ENCODE measurements around the gene SORCS1.
"Not testable (repeated sequence)": the region's sequence is repeated elsewhere in the genome, so short reads cannot be mapped to it uniquely, and the experiment has no call there.

The SORCS1 gene

DNA sequence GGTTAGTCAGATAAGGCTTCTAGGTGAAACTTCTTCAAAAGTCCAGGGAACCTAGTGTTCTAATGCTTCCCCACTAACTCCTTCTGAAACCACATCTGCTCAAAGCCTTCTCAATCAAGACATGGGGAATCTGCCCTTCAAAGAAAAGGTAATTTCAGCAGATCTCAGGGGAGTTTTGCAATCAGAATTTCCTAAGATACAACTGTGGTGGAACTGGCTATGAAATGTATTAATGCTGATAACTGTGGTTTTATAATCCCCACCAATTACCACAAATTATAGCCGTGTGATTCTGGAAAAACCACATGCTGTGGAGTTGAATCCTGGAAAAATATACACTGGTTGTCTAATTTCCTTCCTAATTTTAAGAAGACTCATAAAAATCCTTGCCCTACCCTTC, 233.8 kb downstream of the SORCS1 start:
- TF ChIP-seq, protein P1, sequence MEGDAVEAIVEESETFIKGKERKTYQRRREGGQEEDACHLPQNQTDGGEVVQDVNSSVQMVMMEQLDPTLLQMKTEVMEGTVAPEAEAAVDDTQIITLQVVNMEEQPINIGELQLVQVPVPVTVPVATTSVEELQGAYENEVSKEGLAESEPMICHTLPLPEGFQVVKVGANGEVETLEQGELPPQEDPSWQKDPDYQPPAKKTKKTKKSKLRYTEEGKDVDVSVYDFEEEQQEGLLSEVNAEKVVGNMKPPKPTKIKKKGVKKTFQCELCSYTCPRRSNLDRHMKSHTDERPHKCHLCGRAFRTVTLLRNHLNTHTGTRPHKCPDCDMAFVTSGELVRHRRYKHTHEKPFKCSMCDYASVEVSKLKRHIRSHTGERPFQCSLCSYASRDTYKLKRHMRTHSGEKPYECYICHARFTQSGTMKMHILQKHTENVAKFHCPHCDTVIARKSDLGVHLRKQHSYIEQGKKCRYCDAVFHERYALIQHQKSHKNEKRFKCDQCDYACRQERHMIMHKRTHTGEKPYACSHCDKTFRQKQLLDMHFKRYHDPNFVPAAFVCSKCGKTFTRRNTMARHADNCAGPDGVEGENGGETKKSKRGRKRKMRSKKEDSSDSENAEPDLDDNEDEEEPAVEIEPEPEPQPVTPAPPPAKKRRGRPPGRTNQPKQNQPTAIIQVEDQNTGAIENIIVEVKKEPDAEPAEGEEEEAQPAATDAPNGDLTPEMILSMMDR (IDR thresholded peaks at IDR 0.05) = no peak
- no peak for TF ChIP-seq ZFX (IDR thresholded peaks at IDR 0.05; ENCODE audit: borderline replicate concordance)
- H3K27ac ChIP-seq = no peak overlapping the region

DNA sequence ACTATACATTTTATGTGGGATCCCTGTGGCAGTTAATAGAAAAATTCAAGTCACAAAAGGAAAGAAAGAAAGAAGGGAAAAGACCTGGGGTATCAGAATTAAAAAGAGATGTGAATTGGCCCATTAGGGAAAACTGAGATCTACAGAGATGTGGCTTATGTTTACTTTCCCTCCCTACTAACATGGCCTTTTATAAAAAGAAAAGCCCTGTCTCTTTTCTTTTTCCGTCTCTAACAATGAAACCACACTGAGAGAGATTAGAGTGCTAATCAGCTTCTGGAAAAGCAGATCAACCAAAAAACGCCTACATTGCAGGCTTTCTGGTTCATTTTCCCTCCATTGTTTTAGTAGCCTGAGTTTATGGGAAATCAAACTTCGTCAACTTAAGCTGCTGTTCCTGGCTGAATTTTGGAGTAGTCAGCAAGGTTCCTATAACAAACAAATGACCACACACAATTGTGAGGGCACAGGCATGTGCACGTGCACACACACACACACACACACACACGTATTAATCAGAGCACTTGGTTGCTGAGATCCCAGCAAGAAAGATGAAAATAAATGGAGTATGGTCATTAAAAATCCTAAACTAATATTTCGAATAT, 235.1 kb downstream of the SORCS1 start:
- H3K27ac ChIP-seq = no peak overlapping the region
- TF ChIP-seq, protein P1 (IDR thresholded peaks at IDR 0.05) = no peak
- TF ChIP-seq ZFX (IDR thresholded peaks at IDR 0.05; ENCODE audit: borderline replicate concordance) = no peak

DNA sequence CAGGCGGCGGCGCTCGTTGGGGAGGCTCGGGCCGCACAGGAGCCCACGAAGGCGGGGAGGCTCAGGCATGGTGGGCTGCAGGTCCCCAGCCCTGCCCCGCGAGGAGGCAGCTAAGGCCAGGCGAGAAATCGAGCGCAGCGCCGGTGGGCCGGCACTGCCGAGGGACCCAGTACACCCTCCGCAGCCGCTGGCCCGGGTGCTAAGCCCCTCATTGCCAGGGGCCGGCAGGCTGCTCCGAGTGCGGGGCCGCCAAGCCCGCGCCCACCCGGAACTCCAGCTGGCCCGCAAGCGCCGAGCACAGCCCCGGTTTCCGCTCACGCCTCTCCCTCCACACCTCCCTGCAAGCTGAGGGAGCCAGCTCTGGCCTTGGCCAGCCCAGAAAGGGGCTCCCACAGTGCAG, 236.4 kb downstream of the SORCS1 start:
- not testable (repeated sequence) for H3K27ac ChIP-seq

DNA sequence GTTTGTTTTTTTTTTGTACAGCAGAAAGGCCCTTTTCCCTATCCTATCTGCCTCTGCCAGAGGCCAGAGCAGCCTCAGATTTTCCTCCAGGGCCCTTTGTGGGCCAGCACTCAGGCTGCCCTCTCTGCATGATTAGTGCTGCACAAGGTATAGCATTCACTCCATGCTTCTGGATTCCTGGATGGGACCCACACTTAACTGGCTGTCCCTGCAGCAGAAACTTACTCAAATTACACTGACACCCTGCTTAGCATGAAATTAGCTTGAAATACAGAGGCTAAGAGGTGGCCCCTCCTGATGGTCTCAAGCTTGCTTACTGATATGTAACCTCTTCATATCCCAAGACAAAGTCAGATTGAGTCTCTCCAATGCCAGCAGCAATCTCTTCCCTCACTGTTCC, 239.3 kb downstream of the SORCS1 start:
- TF ChIP-seq ZFX (IDR thresholded peaks at IDR 0.05; ENCODE audit: borderline replicate concordance) = no peak
- TF ChIP-seq, protein P1 (IDR thresholded peaks at IDR 0.05) = no peak

DNA sequence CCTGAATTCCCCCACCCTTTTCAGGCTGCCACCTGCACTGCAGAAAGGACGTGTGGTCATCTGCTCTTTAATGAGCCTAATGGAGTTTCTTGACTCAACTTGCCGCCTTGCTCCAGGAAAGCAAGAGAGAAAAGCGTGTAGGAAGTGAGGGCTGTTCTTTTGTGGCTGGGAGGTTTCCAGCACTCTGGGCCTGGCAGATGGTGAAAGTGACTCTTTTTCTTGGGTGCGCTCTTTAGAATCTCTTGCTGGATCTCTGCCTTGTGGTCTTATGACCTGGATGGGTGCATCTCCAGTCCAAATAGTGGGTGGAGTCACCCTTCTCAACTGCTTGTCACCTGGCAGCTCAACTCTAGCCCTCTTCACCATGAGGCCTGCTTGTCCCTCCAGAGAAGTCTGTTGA, 244.0 kb downstream of the SORCS1 start:
- TF ChIP-seq, protein P1 (IDR thresholded peaks at IDR 0.05) = no peak
- no peak for TF ChIP-seq ZFX (IDR thresholded peaks at IDR 0.05; ENCODE audit: borderline replicate concordance)
- H3K27ac ChIP-seq = no peak overlapping the region

More for the DNA sequence above, 239.3 kb downstream of the SORCS1 start:
- H3K27ac ChIP-seq = no peak overlapping the region

DNA sequence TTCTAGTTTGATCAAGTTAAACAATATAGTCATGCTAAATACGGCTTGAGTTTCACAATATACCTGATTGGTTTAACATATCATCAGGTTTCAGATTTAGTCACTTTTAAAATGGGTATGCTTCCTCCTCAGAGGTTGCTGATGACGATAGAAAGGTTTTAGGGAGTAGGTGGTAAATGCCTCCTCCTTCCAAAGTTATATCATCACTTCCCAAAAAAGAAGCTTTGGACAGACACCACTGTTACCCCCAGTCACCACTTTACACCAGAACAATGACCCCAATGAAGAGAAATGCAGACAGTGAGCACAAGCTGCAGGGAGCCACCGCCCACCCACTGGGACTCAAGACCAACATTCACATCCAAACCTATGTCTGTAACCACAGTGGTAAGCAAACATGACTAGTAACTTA, 244.6 kb downstream of the SORCS1 start:
- TF ChIP-seq, protein P1 (IDR thresholded peaks at IDR 0.05) = no peak
- no peak for TF ChIP-seq ZFX (IDR thresholded peaks at IDR 0.05; ENCODE audit: borderline replicate concordance)
- H3K27ac ChIP-seq = no peak overlapping the region

DNA sequence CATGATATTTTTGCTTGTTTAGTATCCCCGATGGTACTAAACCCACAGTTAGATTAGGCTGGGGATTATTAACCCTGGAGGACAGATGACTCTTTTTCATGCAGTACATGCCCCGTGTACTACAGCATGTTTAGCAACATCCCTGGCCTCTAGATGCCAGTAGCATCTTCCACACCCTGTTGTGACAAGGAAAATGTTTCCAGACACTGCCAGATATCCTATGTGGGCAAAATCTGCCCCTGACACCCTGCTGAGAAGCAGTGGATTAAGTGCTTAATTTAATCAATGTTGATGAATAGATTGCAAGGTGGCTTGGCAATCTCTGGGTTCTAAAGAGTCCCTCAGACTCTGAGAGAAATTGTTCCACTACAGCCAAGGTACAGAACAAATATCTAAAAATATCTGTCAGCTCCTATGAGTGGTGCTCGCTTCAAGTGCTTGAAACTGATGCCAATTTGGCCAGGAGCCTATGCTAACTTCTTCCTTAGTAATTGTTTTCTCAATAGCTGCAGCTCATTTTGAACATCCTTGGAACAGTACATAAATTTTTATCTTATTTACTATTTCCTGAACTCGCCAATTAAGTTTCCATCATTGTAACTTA, 247.0 kb downstream of the SORCS1 start:
- TF ChIP-seq ZFX (IDR thresholded peaks at IDR 0.05; ENCODE audit: borderline replicate concordance) = no peak
- TF ChIP-seq, protein P1 (IDR thresholded peaks at IDR 0.05) = no peak
- H3K27ac ChIP-seq = no peak overlapping the region

DNA sequence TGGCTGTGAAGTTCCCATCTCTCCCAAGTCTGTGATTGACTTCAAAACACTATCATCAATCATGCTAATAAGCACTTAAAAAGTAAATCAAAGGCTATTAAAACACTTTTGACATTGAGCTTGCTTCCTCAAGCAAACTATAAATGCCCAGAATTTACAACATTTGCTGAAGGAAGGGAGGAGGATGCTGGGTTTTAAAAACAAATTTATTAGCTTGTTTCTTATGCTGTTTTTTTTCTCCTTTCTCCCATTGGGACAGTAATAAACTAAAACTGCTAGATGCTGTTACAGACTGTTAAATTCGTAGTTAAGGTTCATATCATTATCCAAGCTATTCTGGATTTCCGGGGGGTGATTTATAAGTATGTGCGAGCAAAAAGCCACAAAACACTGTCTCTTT, 250.5 kb downstream of the SORCS1 start:
- TF ChIP-seq ZFX (IDR thresholded peaks at IDR 0.05; ENCODE audit: borderline replicate concordance) = no peak
- TF ChIP-seq, protein P1 (IDR thresholded peaks at IDR 0.05) = no peak
- no peak overlapping the region for H3K27ac ChIP-seq
